HG03521 (cell line): Measurements from ENCODE around the gene CEP57.
"Not testable (repeated sequence)": the region's sequence is repeated elsewhere in the genome, so short reads cannot be mapped to it uniquely, and the experiment has no call there.

ENCODE experiments used
- ATAC-seq: cut with Tn5 transposase; IDR thresholded peaks from one replicate; pipeline ENCODE4 v1.9.1; 2021; ENCODE audit warnings: mild to moderate bottlenecking, moderate library complexity; ENCODE audit not compliant: unreplicated experiment

CEP57 gene

GRCh38 chr11:95795627-95796295, 5.5 kb downstream of the CEP57 start:
- ATAC-seq = no peak

- no peak for ATAC-seq
Measured at GRCh38 chr11:95796501-95796900, 6.2 kb downstream of the CEP57 start.

GRCh38 chr11:95799546-95799945, 9.2 kb downstream of the CEP57 start:
- no peak for ATAC-seq

GRCh38 chr11:95800438-95800837, 10.1 kb downstream of the CEP57 start:
- no peak for ATAC-seq

- ATAC-seq = no peak
Measured at GRCh38 chr11:95802806-95803205, 12.5 kb downstream of the CEP57 start.

- no peak for ATAC-seq
Measured at GRCh38 chr11:95803973-95804372, 13.7 kb downstream of the CEP57 start.

- no peak for ATAC-seq
Measured at GRCh38 chr11:95805869-95806268, 15.6 kb downstream of the CEP57 start.

- not testable (repeated sequence) for ATAC-seq
Measured at GRCh38 chr11:95806464-95806863, 16.2 kb downstream of the CEP57 start.

- not testable (repeated sequence) for ATAC-seq
Measured at GRCh38 chr11:95811052-95811451, 20.8 kb downstream of the CEP57 start.

- ATAC-seq = no peak
Measured at GRCh38 chr11:95816037-95816436, 25.7 kb downstream of the CEP57 start.

- no peak for ATAC-seq
Measured at GRCh38 chr11:95821640-95822039, 31.3 kb downstream of the CEP57 start.

- ATAC-seq = no peak
Measured at GRCh38 chr11:95827696-95828095, 37.4 kb downstream of the CEP57 start.

- no peak for ATAC-seq
Measured at GRCh38 chr11:95829580-95830259, 39.4 kb downstream of the CEP57 start.

GRCh38 chr11:95831198-95831883, 41.0 kb downstream of the CEP57 start:
- no peak for ATAC-seq

GRCh38 chr11:95832763-95833162, 42.5 kb downstream of the CEP57 start:
- ATAC-seq = no peak

- ATAC-seq = no peak
Measured at GRCh38 chr11:95833378-95833777, 43.1 kb downstream of the CEP57 start.

GRCh38 chr11:95835351-95835750, 45.1 kb downstream of the CEP57 start:
- no peak for ATAC-seq

GRCh38 chr11:95835768-95836488, 45.6 kb downstream of the CEP57 start:
- peak; percentile 56 for ATAC-seq

GRCh38 chr11:95845167-95845566, 54.9 kb downstream of the CEP57 start:
- no peak for ATAC-seq

GRCh38 chr11:95849087-95849825, 59.0 kb downstream of the CEP57 start:
- no peak for ATAC-seq

- no peak for ATAC-seq
Measured at GRCh38 chr11:95850137-95850536, 59.8 kb downstream of the CEP57 start.
